ENCODE data around the gene ADCYAP1. TPM values are rescaled to one million over a fixed set of nuclear protein-coding genes. Genes with fewer than 3 reads are reported as not detected.

ADCYAP1 gene
- total RNA-seq, 1 experiment from 2014 or later = not detected

DNA sequence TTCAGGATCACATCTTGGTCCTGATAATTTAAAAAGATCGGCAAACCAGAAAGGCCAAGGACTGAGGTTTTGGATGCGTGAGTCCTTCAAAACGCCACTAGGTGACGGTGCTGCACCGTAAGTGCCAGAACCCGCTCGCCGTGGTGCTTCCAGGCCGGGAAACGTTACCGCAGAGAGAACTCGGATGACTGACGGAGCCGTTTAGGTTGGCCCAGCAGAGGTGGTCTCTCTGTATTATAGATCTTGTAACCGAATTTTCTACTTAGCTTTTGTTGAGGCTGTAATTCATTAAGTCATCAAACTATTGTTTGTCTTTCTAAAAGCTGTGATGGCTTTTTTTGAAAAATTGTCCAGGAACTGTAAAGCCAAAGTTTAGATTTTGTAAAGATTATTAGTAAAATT lies 39.8 kb upstream of the ADCYAP1 start:
- Mint-ChIP-seq H3K27me3 (ENCODE audit: low read depth) (peaks cover 9% of the 10 kb centered on the region), H3K9me3 (no peaks in the 10 kb centered on the region), H3K36me3 (ENCODE audit: insufficient read depth in 1 of 3, low read depth in 3 of 3) (no peaks in the 10 kb centered on the region), H3K27ac (no peak overlapping the region), H3K4me3 (no peak overlapping the region), H3K4me1 (peaks cover 6 to 10% of the 10 kb centered on the region in 2 experiments)
- no peak overlapping the region for H2BK20ac ChIP-seq (ENCODE audit: low read depth, low read length, poor library complexity, severe bottlenecking)
- no peak overlapping the region for H3K9ac ChIP-seq (ENCODE audit: extremely low read depth, insufficient read length, low read length)
- H3K9me3 ChIP-seq (ENCODE audit: control insufficient read depth, low read depth, low read length) = no peaks in the 10 kb centered on the region
- H3K4me2 ChIP-seq (ENCODE audit: insufficient read depth, insufficient read length, low read length) = no peak overlapping the region
- no peak overlapping the region for H4K91ac ChIP-seq (ENCODE audit: insufficient read length, low read depth, low read length)
- H4K8ac ChIP-seq (replicated peaks; ENCODE audit: insufficient read length, low read depth, low read length) = no peak overlapping the region
- H3K79me1 ChIP-seq (ENCODE audit: insufficient read depth, low read depth, low read length, poor library complexity, severe bottlenecking) = no peaks in the 10 kb centered on the region
- no CpG with 5 or more reads among the region's 15 CpGs for WGBS (ENCODE audit: extremely low coverage, insufficient read length, low lambda C conversion rate)
- no peak overlapping the region for H3K27ac ChIP-seq (ENCODE audit: insufficient read length, low read depth, low read length)
- H3K4me1 ChIP-seq (ENCODE audit: insufficient read depth, low read length) = no peaks in the 10 kb centered on the region
- no peak overlapping the region for H3K23ac ChIP-seq (ENCODE audit: insufficient read length, low read depth, low read length)
- H2AK5ac ChIP-seq (ENCODE audit: insufficient read length, low read length) = no peak overlapping the region
- no peak overlapping the region for H2BK12ac ChIP-seq (ENCODE audit: insufficient read length, low read depth, low read length)
- H3K18ac ChIP-seq (ENCODE audit: insufficient read length, low read depth, low read length) = no peak overlapping the region
- H3K14ac ChIP-seq (ENCODE audit: insufficient read depth, low read length) = no peak overlapping the region
- no peak overlapping the region for H3T11ph ChIP-seq (ENCODE audit: low read length)
- H3K27me3 ChIP-seq (ENCODE audit: insufficient read depth, low read length) = no peaks in the 10 kb centered on the region
- peak; percentile 83 for DNase-seq
- no peak overlapping the region for H4K5ac ChIP-seq (ENCODE audit: insufficient read length, low read depth, low read length)
- H2AFZ ChIP-seq (ENCODE audit: low read length) = no peak overlapping the region
- H3K4ac ChIP-seq (ENCODE audit: low read depth, low read length) = no peak overlapping the region
- TF ChIP-seq CTCF (conservative IDR thresholded peaks at IDR 0.05) = peak; percentile 99
- H3K79me2 ChIP-seq (ENCODE audit: insufficient read depth, low read length) = no peaks in the 10 kb centered on the region
- no peak overlapping the region for H3K56ac ChIP-seq (ENCODE audit: insufficient read length, low read depth, low read length)
- H2BK15ac ChIP-seq (ENCODE audit: low read depth, low read length) = no peak overlapping the region
- H2BK120ac ChIP-seq (ENCODE audit: low read depth, low read length, poor library complexity, severe bottlenecking) = no peak overlapping the region
- no peak overlapping the region for H2BK5ac ChIP-seq (ENCODE audit: insufficient read length, low read length)
- H4K20me1 ChIP-seq (ENCODE audit: control insufficient read depth, insufficient read depth, insufficient read length) = no peaks in the 10 kb centered on the region
- no peaks in the 10 kb centered on the region for H3K23me2 ChIP-seq (ENCODE audit: insufficient read length, low read depth, low read length, poor library complexity, severe bottlenecking)
